Measurements from ENCODE around the gene PECR. TPM values are rescaled to one million over a fixed set of nuclear protein-coding genes. Genes with fewer than 3 reads are reported as not detected.

Gene PECR
- total and polyA plus RNA-seq, 9 of the 15 experiments (the other 6 are each of a cell fraction or from before 2014, with no cell fraction given) = 1.1 to 10.3 (median 8.2) TPM

GRCh38 chr2:216107320-216107719, 25.7 kb upstream of the PECR start (continued):
- TF ChIP-seq ZNF551 (CRISPR knock-in tag; IDR thresholded peaks at IDR 0.05) (no peak), TRIM28 (IDR thresholded peaks at IDR 0.05) (no peak), E2F6 (IDR thresholded peaks at IDR 0.05; ENCODE audit: borderline replicate concordance in 1 of 2, extremely low read depth in 1 of 2, insufficient read depth in 1 of 2, insufficient read length in 1 of 2, low read depth in 1 of 2, low read length in 1 of 2, poor library complexity in 1 of 2, severe bottlenecking in 1 of 2) (no peak), NFIX (CRISPR knock-in tag; IDR thresholded peaks at IDR 0.05; ENCODE audit: low read depth) (no peak)

DNA sequence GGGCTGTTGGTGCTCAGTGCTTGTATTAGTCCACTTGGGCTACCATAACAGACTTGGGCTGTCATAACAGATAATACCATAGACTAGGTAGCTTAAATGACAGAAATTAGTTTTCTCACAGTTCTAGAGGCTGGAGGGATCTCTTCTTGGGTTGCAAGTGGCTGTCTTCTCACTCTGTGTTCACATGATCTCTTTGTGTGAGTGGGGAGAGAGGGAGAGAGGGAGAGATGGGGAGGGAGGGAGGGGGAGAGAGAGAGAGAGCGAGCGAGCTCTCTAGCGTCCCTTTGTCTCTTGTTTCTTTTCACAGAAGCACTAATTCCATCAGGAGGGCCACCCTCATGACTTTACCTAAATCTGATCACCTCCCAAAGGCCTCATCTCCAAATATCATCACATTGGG, 23.1 kb upstream of the PECR start:
- Histone ChIP-seq H3K9ac (ENCODE audit: insufficient read depth in 1 of 2, low read depth in 2 of 2, low read length in 2 of 2) (no peak overlapping the region), H3K27me3 (ENCODE audit: control insufficient read depth in 2 of 2, insufficient read depth in 2 of 2, low read length in 2 of 2) (no peaks in the 10 kb centered on the region), H3K79me2 (ENCODE audit: control insufficient read depth, insufficient read depth, low read length) (peaks cover 6% of the 10 kb centered on the region), H3K4me3 (no peak overlapping the region), H3K9me1 (ENCODE audit: control insufficient read depth, insufficient read depth, low read length) (no peaks in the 10 kb centered on the region), H3K4me2 (ENCODE audit: insufficient read depth, low read length) (no peak overlapping the region), H4K20me1 (replicated peaks; ENCODE audit: control insufficient read depth, insufficient read depth, low read length) (no peaks in the 10 kb centered on the region), H3K4me1 (replicated peaks in 1 of 2; ENCODE audit: control insufficient read depth in 2 of 2, insufficient read depth in 2 of 2, low read length in 2 of 2) (peaks cover 2 to 6% of the 10 kb centered on the region in 2 experiments; a peak in 3 of 5 replicates), H2AFZ (ENCODE audit: low read depth, low read length) (peak overlapping the region; percentile 58; the same call in 1 of the 2 replicates), H3K9me3 (replicated peaks; ENCODE audit: control insufficient read depth, insufficient read depth, low read depth, low read length) (no peaks in the 10 kb centered on the region), H3K27ac (ENCODE audit: extremely low read depth, low read depth, low read length) (no peak overlapping the region), H3K36me3 (ENCODE audit: control insufficient read depth, insufficient read depth, low read length) (no peaks in the 10 kb centered on the region)
- DNase-seq (ENCODE audit: extremely low read depth in 1 of 4, low spot score in 3 of 4) (no peak), ATAC-seq (no peak), FAIRE-seq (no peak)
- no peak for TF ChIP-seq ZBTB17 (CRISPR knock-in tag; IDR thresholded peaks at IDR 0.05)
- WGBS (ENCODE audit: insufficient coverage, low coverage, missing lambda C conversion rate) = no CpG with 5 or more reads among the region's 3 CpGs
- POLR2A ChIA-PET = no interaction called here
- BruUV-seq (replicated peaks) = no TSS peak
- intact Hi-C loops (cut with micrococcal nuclease) (loop anchor here (5.0 to 10.0 kb wide), 3 partner anchors 32 to 150 kb away; no protein-coding TSS in a partner anchor), in situ Hi-C loops (cut with MboI) (no loop called here)
- CTCF ChIA-PET (ENCODE audit: low intra/inter-chr PET ratio) = no interaction called here
